Cerebellar cortex (tissue), 1 donor: ENCODE data around the gene RABGGTB.
"Not testable (repeated sequence)": the region's sequence is repeated elsewhere in the genome, so short reads cannot be mapped to it uniquely, and the experiment has no call there.

Experiments used
- DNase-seq: peaks from one replicate; pipeline ENCODE4 v3.0.0-alpha.2; 2015; ENCODE audit warnings: low spot score

Gene RABGGTB

GRCh38 chr1:75795703-75796193, 9.7 kb downstream of the RABGGTB start:
- DNase-seq: no peak

- DNase-seq: peak; percentile 68
These were observed 10.6 kb downstream of the RABGGTB start, which contains the start of gene MSH4 for GRCh38 chr1:75796376-75797272. Gene MSH4, plus strand, starts transcription at chr1:75796882. Its CDS starts 104 bp downstream, at chr1:75796986.

GRCh38 chr1:75797273-75797588, 11.2 kb downstream of the RABGGTB start:
- DNase-seq: peak; percentile 33

- no peak for DNase-seq
These were observed 11.7 kb downstream of the RABGGTB start for GRCh38 chr1:75797606-75798216.

- DNase-seq: not testable (repeated sequence)
These were observed 15.4 kb downstream of the RABGGTB start for GRCh38 chr1:75801480-75801879.

- no peak for DNase-seq
These were observed 22.9 kb downstream of the RABGGTB start for GRCh38 chr1:75808921-75809320.

DNA sequence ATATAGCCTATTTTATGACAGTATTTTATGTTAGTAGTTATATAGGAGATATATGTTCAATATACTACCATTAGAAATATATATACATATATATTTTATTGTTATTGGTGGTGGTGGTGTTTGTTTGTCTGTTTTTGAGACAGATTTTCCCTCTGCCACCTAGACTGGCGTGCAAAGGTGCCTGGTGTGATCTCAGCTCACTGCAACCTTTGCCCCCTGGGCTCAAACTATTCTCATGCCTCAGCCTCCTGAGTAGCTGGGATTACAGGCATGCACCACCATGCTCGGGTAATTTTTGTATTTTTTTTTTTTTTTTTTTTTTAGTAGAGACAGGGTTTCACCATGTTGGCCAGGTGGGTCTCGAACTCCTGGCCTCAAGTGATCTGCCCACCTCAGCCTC, 24.1 kb downstream of the RABGGTB start:
- not testable (repeated sequence) for DNase-seq

GRCh38 chr1:75811211-75811981, 25.3 kb downstream of the RABGGTB start:
- DNase-seq: no peak

DNA sequence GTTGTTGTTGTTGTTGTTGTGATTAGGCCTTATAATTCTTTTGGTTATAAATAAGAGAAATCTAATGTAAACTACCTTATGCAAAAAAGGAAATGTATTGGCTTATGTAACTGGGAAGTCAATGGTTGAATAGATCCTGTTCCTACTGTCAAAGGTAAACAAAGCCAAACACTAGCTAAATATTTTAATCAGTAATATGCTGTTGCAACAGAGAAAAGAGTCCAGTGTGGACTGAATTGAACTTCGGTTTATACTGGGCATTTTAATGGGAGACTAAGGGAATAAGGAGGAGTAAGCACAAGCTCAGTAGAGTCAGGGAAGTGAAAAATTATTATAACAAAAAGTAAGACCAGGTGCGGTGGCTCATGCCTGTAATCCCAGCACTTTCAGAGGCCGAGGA, 26.0 kb downstream of the RABGGTB start:
- no peak for DNase-seq

GRCh38 chr1:75823596-75823995, 37.5 kb downstream of the RABGGTB start:
- not testable (repeated sequence) for DNase-seq

GRCh38 chr1:75836528-75837100, 50.6 kb downstream of the RABGGTB start:
- DNase-seq: no peak

GRCh38 chr1:75838079-75838478, 52.0 kb downstream of the RABGGTB start:
- no peak for DNase-seq

DNA sequence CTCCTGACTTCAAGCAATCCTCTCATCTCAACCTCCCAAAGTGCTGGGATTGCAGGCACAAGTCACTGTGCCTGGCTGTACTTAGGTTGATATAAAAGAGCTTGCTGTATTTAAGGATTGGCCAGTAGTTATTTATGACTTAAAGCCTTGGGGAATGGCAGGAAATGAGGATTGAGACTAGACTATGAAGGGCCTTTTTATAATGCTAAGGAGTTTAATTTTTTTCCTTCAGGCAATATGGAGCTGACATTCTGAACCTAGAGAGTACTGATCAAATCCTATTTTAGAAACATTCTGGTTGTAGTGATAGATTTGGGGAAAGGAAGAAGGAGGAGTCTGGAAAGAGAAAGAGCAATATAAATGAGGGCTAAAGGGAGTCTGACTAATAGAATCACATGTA, 55.4 kb downstream of the RABGGTB start:
- no peak for DNase-seq
